ENCODE results near the gene PIP5K1B.

- TF ChIP-seq CTCF (conservative IDR thresholded peaks at IDR 0.05 in 1 of 2, IDR thresholded peaks at IDR 0.05 in 1 of 2; ENCODE audit: low read depth in 1 of 2, low read length in 2 of 2) (no peak), EZH2 (IDR thresholded peaks at IDR 0.05; ENCODE audit: low read length, missing control alignments) (no peak)
Observed at GRCh38 chr9:68740561-68740960, 35.5 kb downstream of the PIP5K1B start.

Measured in fibroblast of lung (primary cell).